Lower lobe of right lung (tissue), 2 donors: ENCODE data around the gene NPEPL1. TPM values are rescaled to one million over a fixed set of nuclear protein-coding genes. Genes with fewer than 3 reads are reported as not detected.

Source experiments
- ATAC-seq, 2 donors: fragments of 200-7000 bp; cut with Tn5 transposase; one replicate each; pipeline ENCODE4 v1.9.1; 2020 to 2022; ENCODE audit warnings: mild to moderate bottlenecking in 2 of 2, moderate library complexity in 2 of 2
- DNase-seq: peaks from one replicate; pipeline ENCODE4 v3.0.0-alpha.2; 2020
- H3K27ac ChIP-seq: fragments of 200-600 bp; one replicate; pipeline ENCODE4 v1.8.0; 2022
- H3K27me3 ChIP-seq: fragments of 200-600 bp; one replicate; pipeline ENCODE4 v1.8.0; 2022; ENCODE audit warnings: low read depth
- H3K36me3 ChIP-seq: fragments of 200-600 bp; one replicate; pipeline ENCODE4 v1.8.0; 2022; ENCODE audit warnings: mild to moderate bottlenecking
- H3K4me1 ChIP-seq: fragments of 200-600 bp; one replicate; pipeline ENCODE4 v1.8.0; 2022
- H3K4me3 ChIP-seq: fragments of 200-600 bp; one replicate; pipeline ENCODE4 v1.8.0; 2022; ENCODE audit warnings: mild to moderate bottlenecking
- H3K9me3 ChIP-seq: fragments of 200-600 bp; one replicate; pipeline ENCODE4 v1.8.0; 2022
- intact Hi-C: fragments of 100-400 bp; cut with DNase I; formaldehyde crosslinking; loops from one replicate; pipeline ENCODE4 v1.11.0; 2022
- total RNA-seq: library from RNA; stranded (reverse); fragmentation: NEBNext Ultra II Directional; extraction: Animal tissue kit (Norgen Biotek cat#: 25700); gene quantifications from one replicate; pipeline ENCODE4 v1.2.1, GENCODE V29; 2021
- TF ChIP-seq, protein P1 (sequence below): fragments of 200-600 bp; IDR thresholded peaks from one replicate; pipeline ENCODE4 v1.8.0; 2022; ENCODE audit warnings: antibody characterized with exemption, mild to moderate bottlenecking
- donor health status: DM: no; HTN: yes; CAD: no; lungs with severe emphysema.

NPEPL1 gene
- total RNA-seq, 1 donor from 2014 or later, result 40.6 TPM

DNA sequence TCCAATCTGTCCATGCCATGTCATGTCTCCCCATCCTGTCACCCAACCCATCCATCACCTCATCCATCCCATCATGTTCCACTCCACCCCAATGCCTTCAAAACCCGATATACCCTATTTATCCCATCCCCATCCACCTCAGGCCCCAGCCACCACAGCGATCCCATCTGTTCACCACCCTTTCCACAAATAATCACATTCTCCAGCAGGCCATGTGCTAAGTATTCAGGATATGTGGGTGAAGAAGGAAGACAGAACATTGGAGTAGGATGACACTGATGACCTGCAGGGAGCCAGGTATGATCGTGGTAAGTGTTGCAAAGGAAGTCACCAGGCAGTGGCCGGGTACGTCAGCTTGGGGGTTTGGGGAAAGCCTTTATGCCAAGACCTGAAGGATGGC is 48.8 kb downstream of the NPEPL1 start:
- TF ChIP-seq, protein P1, sequence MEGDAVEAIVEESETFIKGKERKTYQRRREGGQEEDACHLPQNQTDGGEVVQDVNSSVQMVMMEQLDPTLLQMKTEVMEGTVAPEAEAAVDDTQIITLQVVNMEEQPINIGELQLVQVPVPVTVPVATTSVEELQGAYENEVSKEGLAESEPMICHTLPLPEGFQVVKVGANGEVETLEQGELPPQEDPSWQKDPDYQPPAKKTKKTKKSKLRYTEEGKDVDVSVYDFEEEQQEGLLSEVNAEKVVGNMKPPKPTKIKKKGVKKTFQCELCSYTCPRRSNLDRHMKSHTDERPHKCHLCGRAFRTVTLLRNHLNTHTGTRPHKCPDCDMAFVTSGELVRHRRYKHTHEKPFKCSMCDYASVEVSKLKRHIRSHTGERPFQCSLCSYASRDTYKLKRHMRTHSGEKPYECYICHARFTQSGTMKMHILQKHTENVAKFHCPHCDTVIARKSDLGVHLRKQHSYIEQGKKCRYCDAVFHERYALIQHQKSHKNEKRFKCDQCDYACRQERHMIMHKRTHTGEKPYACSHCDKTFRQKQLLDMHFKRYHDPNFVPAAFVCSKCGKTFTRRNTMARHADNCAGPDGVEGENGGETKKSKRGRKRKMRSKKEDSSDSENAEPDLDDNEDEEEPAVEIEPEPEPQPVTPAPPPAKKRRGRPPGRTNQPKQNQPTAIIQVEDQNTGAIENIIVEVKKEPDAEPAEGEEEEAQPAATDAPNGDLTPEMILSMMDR, result no peak
- Histone ChIP-seq H3K36me3 (no peaks in the 10 kb centered on the region), H3K4me1 (no peaks in the 10 kb centered on the region), H3K4me3 (no peak overlapping the region), H3K27ac (no peak overlapping the region), H3K27me3 (peaks cover 5% of the 10 kb centered on the region), H3K9me3 (no peaks in the 10 kb centered on the region)
- no peak for DNase-seq
- intact Hi-C loops, result no loop called here
- no peak for ATAC-seq

DNA sequence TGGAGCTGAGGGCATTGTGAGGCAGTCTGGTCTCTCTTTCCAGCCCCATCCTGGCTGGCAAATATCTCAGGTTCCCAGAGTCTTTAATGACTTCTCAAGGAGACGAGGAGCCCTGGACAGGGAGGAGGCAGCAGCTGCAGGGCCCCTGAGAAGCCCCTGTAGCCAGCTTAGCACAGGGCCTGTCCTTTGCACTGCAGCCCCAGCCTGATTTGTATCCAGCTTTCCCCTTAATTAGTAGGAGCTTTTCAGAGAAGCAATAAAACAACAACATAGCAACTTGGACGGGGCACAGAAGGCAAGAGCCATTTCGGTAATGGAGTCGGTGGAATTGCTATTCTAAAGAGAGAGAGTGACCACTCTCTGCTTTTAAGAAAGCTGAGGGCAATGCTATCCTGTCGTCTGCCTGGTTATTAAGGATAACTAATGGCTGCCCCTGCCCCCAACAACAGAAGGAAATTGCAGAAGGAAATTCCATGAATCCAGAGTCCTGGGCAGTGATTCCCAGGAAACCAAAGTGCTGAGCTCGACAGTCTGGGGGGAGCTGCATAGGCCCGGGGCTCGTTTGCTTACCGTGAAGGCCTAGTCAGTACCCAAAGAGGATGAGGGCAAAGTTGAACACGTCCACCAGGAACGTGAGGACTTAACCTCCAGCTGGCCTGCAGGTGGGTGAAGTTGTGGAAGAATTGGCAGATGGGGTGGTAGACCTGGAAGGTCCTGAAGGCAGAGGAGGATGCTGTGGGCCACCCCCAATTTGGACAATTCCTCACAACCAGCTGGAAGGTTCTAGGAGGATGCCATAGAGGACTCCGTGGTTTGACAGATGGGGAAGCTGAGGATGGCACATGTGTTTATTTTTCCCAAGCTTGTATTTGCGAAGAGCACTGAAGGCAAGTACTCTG is 50.3 kb downstream of the NPEPL1 start:
- Histone ChIP-seq H3K27ac (no peak overlapping the region), H3K36me3 (no peaks in the 10 kb centered on the region), H3K9me3 (no peaks in the 10 kb centered on the region), H3K4me3 (no peak overlapping the region), H3K4me1 (no peaks in the 10 kb centered on the region), H3K27me3 (peaks cover 10% of the 10 kb centered on the region)
- TF ChIP-seq, protein P1, result no peak
- intact Hi-C loops, result no loop called here
- DNase-seq, result no peak
- ATAC-seq, result no peak

DNA sequence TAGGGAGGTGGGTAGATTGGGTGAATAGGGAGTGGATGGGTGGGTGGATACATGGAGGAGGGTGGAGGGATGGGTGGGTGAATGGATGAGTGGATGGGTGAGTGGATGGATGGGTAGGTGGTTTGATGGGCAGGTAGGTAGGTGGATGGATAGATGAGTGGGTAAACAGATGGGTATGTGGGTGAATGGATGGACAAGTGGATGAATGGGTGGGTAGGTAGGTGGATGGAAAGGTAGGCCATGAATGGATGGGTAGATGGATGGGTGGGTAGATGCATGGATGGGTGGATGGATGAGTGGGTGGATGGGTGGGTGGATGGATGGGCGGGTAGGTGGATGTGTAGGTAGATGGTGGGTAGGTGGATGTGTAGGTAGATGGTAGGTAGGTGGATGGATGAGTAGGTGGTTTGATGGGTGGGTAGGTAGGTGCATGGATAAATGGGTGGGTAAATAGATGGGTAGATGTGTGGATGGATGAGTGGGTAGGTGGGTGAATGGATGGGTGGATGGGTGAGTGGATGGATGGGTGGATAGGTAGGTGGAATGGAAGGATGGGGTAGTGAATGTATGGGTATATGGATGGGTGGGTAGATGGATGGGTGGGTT is 51.4 kb downstream of the NPEPL1 start:
- H3K4me1 ChIP-seq, result no peaks in the 10 kb centered on the region
- H3K27ac ChIP-seq, result no peak overlapping the region
- peaks cover 10% of the 10 kb centered on the region for H3K27me3 ChIP-seq
- H3K36me3 ChIP-seq, result no peaks in the 10 kb centered on the region
- DNase-seq (no peak), ATAC-seq (no peak)
- intact Hi-C loops, result no loop called here
- H3K4me3 ChIP-seq, result no peak overlapping the region
- TF ChIP-seq, protein P1, result no peak
- no peaks in the 10 kb centered on the region for H3K9me3 ChIP-seq

DNA sequence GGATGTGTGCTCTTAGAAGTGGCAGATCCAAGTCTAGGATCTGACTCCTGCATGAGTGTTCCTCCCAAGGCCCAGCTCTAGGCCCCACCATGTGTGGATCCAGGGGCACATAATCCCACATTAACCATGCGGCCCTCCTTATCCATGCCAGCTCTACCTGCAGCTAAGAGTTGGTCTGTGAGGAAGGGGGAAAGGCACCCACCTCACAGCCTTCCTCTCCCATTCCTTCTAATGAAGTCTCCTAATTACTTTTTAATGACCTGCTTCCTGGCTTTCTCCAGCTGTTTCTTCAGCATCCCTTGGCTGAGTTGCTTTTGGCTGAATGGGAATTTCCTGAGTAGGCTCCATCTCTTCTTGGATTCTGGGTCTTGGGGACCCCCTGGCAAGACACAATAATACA is 52.2 kb downstream of the NPEPL1 start:
- Histone ChIP-seq H3K36me3 (no peaks in the 10 kb centered on the region), H3K4me1 (no peaks in the 10 kb centered on the region), H3K27ac (no peak overlapping the region), H3K9me3 (no peaks in the 10 kb centered on the region), H3K27me3 (peaks cover 10% of the 10 kb centered on the region), H3K4me3 (no peak overlapping the region)
- TF ChIP-seq, protein P1, result no peak
- ATAC-seq (no peak), DNase-seq (no peak)
- intact Hi-C loops, result no loop called here

DNA sequence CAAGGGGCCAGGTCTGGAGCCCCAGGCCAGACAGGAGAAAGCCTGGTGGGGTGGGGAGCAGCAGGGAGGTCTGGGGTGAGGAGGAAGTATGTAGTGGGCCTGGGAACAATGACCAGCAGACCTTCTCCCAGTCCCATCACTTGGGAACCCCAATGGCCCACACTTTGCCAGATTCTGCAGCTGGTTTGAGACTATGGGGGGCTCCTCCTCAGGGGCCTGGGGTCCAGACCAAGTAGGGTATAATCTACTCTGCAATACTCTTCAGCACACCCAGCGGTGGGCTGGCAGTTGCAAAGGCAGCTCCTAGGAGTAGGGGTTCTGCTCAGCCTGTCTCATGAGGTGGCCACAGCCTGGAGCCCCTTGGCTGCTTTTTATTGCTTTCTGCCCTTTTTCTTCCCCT is 52.8 kb downstream of the NPEPL1 start:
- TF ChIP-seq, protein P1, result no peak

More for the DNA sequence above, 52.8 kb downstream of the NPEPL1 start:
- intact Hi-C loops, result no loop called here
- no peaks in the 10 kb centered on the region for H3K4me1 ChIP-seq
- H3K4me3 ChIP-seq, result no peak overlapping the region
- no peak overlapping the region for H3K27ac ChIP-seq
- no peaks in the 10 kb centered on the region for H3K9me3 ChIP-seq
- peaks cover 10% of the 10 kb centered on the region for H3K27me3 ChIP-seq
- ATAC-seq (no peak), DNase-seq (no peak)
- no peaks in the 10 kb centered on the region for H3K36me3 ChIP-seq
